NT2/D1 (cell line): Measurements from ENCODE around the gene LAD1.

Experiments
- DNase-seq: peaks from one replicate; pipeline ENCODE4 v3.0.0-alpha.2; 2011; ENCODE audit warnings: low read depth, low spot score
- H3K27me3 ChIP-seq: 2 replicates; pipeline ENCODE4 v1.6.0; 2011; ENCODE audit warnings: mild to moderate bottlenecking; ENCODE audit not compliant: insufficient read length, insufficient read depth
- H3K36me3 ChIP-seq: 2 replicates; pipeline ENCODE4 v1.6.1; 2011; ENCODE audit warnings: mild to moderate bottlenecking, low read length, mixed read lengths; ENCODE audit not compliant: insufficient read depth, insufficient read length
- H3K4me1 ChIP-seq: 2 replicates; pipeline ENCODE4 v1.5.1; 2011; ENCODE audit not compliant: insufficient read depth, insufficient read length
- H3K4me3 ChIP-seq: 2 replicates; pipeline ENCODE4 v1.5.1; 2011; ENCODE audit warnings: low read depth; ENCODE audit not compliant: insufficient read length
- H3K9ac ChIP-seq: 2 replicates; pipeline ENCODE4 v1.6.0; 2011; ENCODE audit warnings: low read depth; ENCODE audit not compliant: insufficient read length
- H3K9me3 ChIP-seq: 2 replicates; pipeline ENCODE4 v1.5.1; 2011; ENCODE audit warnings: mild to moderate bottlenecking, low read length; ENCODE audit not compliant: insufficient read depth
- SUZ12 ChIP-seq: IDR thresholded peaks from 2 replicates; pipeline ENCODE4 v1.6.1; 2011; ENCODE audit not compliant: insufficient read length, insufficient read depth; ENCODE audit errors: extremely low read depth
- YY1 ChIP-seq: IDR thresholded peaks from 2 replicates; pipeline ENCODE4 v1.6.1; 2011; ENCODE audit not compliant: insufficient read length, insufficient read depth
- ZNF274 ChIP-seq: IDR thresholded peaks from 2 replicates; pipeline ENCODE4 v1.6.1; 2011; ENCODE audit warnings: mild to moderate bottlenecking, low read depth, low read length

Gene LAD1

GRCh38 chr1:201405484-201405831, 6.3 kb upstream of the LAD1 start:
- Histone ChIP-seq H3K9me3 (no peaks in the 10 kb centered on the region), H3K27me3 (peaks cover 19% of the 10 kb centered on the region), H3K36me3 (no peaks in the 10 kb centered on the region), H3K4me3 (no peak overlapping the region), H3K4me1 (peaks cover 4% of the 10 kb centered on the region), H3K9ac (no peak overlapping the region)
- TF ChIP-seq SUZ12 (no peak), ZNF274 (no peak), YY1 (no peak)
- DNase-seq = no peak

DNA sequence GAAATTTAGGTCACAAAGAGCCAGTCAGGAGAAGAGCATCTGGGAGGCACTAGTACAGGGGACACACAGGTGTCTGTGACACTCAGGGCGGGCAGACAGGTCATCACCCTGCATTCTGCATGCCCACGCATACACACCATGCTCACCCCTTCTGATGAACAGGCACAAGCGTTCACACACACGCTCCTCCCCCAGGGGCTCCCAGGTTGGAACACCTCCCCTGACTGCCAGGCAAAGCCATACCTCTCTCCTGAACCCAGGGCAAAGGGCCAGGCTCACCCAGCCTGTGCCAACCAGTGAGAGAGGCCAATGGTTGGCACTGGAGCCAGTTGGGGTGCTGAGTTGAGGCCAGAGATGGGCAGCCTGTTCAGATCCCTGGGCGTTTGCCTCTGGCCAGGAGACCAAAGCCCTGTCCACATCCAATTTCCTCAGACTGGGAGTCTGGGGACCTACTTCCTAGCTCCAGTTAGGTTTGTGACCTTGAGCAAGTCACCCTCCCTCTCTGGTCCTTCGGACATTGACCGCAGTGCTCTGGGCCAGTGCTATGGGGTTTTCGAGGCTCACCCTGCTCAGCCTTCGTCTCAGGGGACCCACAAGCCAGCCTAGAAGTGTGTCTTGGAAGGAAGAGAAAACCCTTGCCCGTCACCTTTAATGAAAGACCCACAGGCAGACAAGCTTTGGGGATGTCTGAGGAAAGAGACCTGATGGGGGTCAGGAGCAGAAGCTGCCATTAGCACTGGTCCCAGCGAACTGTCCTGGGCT, 5.8 kb upstream of the LAD1 start:
- Histone ChIP-seq H3K4me1 (peaks cover 10% of the 10 kb centered on the region), H3K9me3 (no peaks in the 10 kb centered on the region), H3K27me3 (peaks cover 24% of the 10 kb centered on the region), H3K4me3 (no peak overlapping the region), H3K9ac (no peak overlapping the region), H3K36me3 (no peaks in the 10 kb centered on the region)
- no peak for TF ChIP-seq ZNF274
- no peak for TF ChIP-seq SUZ12
- TF ChIP-seq YY1 = no peak
- no peak for DNase-seq

DNA sequence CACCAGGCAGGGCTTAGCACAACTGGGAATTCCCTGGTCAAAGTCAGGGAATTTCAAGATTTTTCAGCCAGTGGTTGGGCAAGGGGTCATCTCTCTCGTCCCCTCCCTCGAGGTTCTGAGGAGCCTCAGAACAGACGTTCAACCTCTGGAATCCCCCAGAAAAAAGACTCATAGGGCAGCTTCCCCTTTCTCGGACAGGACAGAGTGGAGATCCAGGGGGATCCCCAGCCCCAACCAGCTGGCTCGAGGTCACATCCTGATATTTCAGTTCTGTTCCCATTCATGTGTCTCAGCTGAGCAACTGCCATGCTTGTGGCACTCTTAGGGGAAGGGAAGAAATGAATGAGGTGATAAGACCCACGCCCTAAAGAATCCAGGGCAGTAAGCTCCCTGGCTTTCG, 4.9 kb upstream of the LAD1 start:
- Histone ChIP-seq H3K27me3 (peaks cover 33% of the 10 kb centered on the region), H3K9ac (no peak overlapping the region), H3K36me3 (no peaks in the 10 kb centered on the region), H3K9me3 (no peaks in the 10 kb centered on the region), H3K4me1 (peaks cover 12% of the 10 kb centered on the region), H3K4me3 (no peak overlapping the region)
- no peak for TF ChIP-seq ZNF274
- no peak for TF ChIP-seq SUZ12
- TF ChIP-seq YY1 = no peak
- no peak for DNase-seq

DNA sequence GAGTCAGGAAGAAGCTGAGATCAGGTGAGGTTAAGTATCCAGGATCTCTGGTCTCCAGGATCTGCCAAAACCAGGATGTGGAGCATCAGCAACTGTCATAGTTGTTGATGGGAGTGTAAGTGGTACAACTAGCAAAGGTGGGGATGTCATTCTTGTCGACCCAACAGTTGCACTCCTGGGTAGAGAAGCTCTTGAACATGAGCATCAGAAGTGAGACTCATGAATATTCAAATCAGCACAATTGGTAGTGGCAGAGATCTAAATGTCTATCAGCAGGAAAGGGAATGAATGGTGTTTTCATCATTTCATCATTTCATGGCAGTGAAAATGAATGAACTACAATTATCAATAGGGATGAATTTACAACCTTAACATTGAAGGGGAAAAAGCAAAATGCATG, 4.2 kb upstream of the LAD1 start:
- TF ChIP-seq YY1 (no peak), ZNF274 (no peak), SUZ12 (no peak)
- no peak overlapping the region for H3K9ac ChIP-seq
- H3K27me3 ChIP-seq = peaks cover 40% of the 10 kb centered on the region

DNA sequence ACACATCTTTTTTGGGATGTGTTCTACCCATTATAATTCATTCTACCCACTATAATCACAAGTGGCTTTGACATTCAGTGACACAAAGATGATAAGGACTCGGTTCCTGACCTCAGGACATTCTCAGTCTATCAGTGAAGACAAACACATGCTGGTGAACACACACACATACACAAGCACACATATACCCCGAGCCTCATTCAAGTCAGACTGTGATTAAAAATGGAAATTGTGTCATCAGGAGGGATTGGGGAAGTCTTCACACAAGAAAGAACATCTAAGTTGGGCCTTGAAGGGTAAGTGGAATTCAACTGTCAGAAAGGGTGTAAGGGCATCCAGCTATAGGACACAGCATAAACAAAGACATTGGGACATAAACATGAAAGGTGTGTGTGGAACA, 2.6 kb upstream of the LAD1 start:
- Histone ChIP-seq H3K4me3 (no peak overlapping the region), H3K27me3 (peaks cover 53% of the 10 kb centered on the region), H3K36me3 (no peaks in the 10 kb centered on the region), H3K9ac (no peak overlapping the region), H3K9me3 (no peaks in the 10 kb centered on the region), H3K4me1 (peaks cover 25% of the 10 kb centered on the region)
- no peak for DNase-seq
- TF ChIP-seq ZNF274 (no peak), SUZ12 (no peak), YY1 (no peak)

More for the DNA sequence above, 4.2 kb upstream of the LAD1 start:
- Histone ChIP-seq H3K4me1 (peaks cover 18% of the 10 kb centered on the region), H3K4me3 (no peak overlapping the region), H3K9me3 (no peaks in the 10 kb centered on the region), H3K36me3 (no peaks in the 10 kb centered on the region)
- DNase-seq = no peak

- TF ChIP-seq SUZ12 = no peak
- TF ChIP-seq ZNF274 = no peak
- no peak for TF ChIP-seq YY1
- no peaks in the 10 kb centered on the region for H3K9me3 ChIP-seq
- no peak overlapping the region for H3K4me3 ChIP-seq
- H3K4me1 ChIP-seq = peaks cover 26% of the 10 kb centered on the region
- no peaks in the 10 kb centered on the region for H3K36me3 ChIP-seq
- no peak overlapping the region for H3K9ac ChIP-seq
- peaks cover 53% of the 10 kb centered on the region for H3K27me3 ChIP-seq
- DNase-seq = no peak
These were observed 1.7 kb upstream of the LAD1 start for GRCh38 chr1:201400852-201401230.

DNA sequence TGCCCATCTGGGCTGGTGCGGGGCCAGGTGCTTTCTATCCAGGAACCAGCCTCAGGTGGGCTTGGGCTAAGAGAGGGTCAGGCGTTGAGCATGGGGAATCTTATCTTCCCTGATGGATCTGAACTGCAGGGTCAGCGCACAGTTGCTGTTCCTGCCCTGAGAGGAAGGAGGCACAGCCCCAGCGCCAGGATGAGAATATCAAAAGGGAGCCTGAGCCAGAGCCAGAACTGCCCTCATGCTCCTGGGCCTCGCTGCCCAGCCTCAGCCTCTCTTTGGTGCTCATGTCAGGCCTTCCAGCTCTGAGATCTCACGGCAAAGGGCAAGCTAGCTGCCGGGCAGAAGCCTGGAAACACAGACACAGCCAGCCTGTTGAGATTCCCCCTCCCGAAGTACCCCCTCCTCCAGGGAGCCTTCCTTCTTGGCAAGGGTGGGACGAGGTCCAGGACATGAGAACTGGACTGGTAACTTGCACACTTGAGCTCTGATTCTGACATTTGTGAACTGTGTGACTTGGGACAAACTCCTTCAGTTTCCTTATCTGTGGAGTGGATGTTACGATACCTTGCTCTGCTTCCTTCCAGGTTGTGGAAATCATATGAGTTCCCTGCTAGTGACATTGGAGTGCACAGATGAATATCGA, 1.2 kb upstream of the LAD1 start:
- peaks cover 53% of the 10 kb centered on the region for H3K27me3 ChIP-seq
- peak overlapping the region; percentile 62 for H3K4me3 ChIP-seq
- H3K9ac ChIP-seq = peak overlapping the region; percentile 37
- H3K9me3 ChIP-seq = no peaks in the 10 kb centered on the region
- no peaks in the 10 kb centered on the region for H3K36me3 ChIP-seq
- no peak for DNase-seq
- H3K4me1 ChIP-seq = peaks cover 24% of the 10 kb centered on the region
- no peak for TF ChIP-seq ZNF274
- TF ChIP-seq SUZ12 = no peak
- TF ChIP-seq YY1 = no peak
